Duodenal mucosa (tissue), 2 donors: Measurements from ENCODE around the gene CEP152.

Source experiments
- H3K27ac ChIP-seq: one replicate; pipeline ENCODE4 v1.7.0; 2013; ENCODE audit warnings: low read depth, low read length
- H3K27me3 ChIP-seq, 2 donors: one replicate each; pipeline ENCODE4 v1.7.0; 2013; ENCODE audit warnings: low read length in 2 of 2, control low read depth in 1 of 2; ENCODE audit not compliant: insufficient read depth in 2 of 2, control insufficient read depth in 1 of 2
- H3K36me3 ChIP-seq, 2 donors: one replicate each; pipeline ENCODE4 v1.7.0; 2013; ENCODE audit warnings: low read length in 2 of 2, control low read depth in 1 of 2; ENCODE audit not compliant: insufficient read depth in 2 of 2, control insufficient read depth in 1 of 2
- H3K4me1 ChIP-seq, 2 donors: one replicate each; pipeline ENCODE4 v1.7.0; 2013; ENCODE audit warnings: low read length in 2 of 2, control low read depth in 1 of 2; ENCODE audit not compliant: insufficient read depth in 2 of 2, control insufficient read depth in 1 of 2
- H3K4me3 ChIP-seq, 2 donors: one replicate each; pipeline ENCODE4 v1.7.0; 2013; ENCODE audit warnings: low read length in 2 of 2, low read depth in 1 of 2
- H3K9ac ChIP-seq, 2 donors: one replicate each; pipeline ENCODE4 v1.7.0; 2013; ENCODE audit warnings: low read length in 2 of 2, low read depth in 1 of 2
- H3K9me3 ChIP-seq, 2 donors: one replicate each; pipeline ENCODE4 v1.7.0; 2013; ENCODE audit warnings: low read length in 2 of 2, control low read depth in 1 of 2; ENCODE audit not compliant: control insufficient read depth in 1 of 2

Gene CEP152

DNA sequence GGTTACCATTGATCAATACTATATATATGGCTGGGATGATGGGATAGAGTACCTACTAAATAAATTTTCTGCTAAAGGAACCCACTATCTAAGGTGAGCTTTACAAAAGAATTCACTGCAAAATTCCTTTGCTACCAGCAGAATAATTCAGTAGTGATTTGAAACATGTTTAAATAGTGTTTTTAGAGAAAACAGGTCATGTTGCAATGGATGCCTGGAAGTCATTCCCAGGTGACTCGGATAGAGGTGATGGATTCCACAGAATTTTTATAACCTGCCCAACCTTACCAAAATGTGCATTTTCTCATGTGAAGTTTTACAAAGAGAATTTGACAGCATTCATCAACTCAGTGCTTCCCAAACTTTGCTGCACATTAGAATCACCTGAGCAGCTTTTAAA is 53.2 kb downstream of the CEP152 start:
- peaks cover 2 to 6% of the 10 kb centered on the region in 2 donors for H3K4me1 ChIP-seq
- peaks cover 0 to 15% of the 10 kb centered on the region in 2 donors for H3K36me3 ChIP-seq
- H3K27me3 ChIP-seq, result no peaks in the 10 kb centered on the region
- no peak overlapping the region for H3K9ac ChIP-seq
- no peak overlapping the region for H3K4me3 ChIP-seq
- H3K9me3 ChIP-seq, result no peaks in the 10 kb centered on the region
- H3K27ac ChIP-seq, result no peak overlapping the region

DNA sequence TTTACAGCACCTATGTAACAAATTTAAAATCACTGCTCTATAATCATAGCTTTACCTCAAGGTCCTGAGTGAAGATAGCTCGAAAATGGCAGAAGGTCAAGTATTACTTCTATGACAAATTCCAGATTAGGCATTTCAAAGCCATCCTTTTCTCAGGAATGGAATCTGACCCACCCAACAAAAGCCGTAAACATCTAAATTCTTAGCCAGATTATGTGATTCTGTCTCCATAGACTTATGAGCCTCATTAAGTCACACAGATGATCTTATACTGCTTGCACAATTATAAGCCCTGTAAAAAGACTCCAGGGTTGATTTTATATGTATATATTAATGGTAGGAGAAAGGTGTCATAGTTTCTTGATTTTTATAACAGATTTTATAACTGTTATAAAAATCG is 56.9 kb downstream of the CEP152 start:
- no peak overlapping the region for H3K4me3 ChIP-seq
- peaks cover 0 to 12% of the 10 kb centered on the region in 2 donors for H3K36me3 ChIP-seq
- no peaks in the 10 kb centered on the region for H3K9me3 ChIP-seq
- no peak overlapping the region for H3K9ac ChIP-seq
- H3K27ac ChIP-seq, result no peak overlapping the region
- no peaks in the 10 kb centered on the region for H3K4me1 ChIP-seq
- no peaks in the 10 kb centered on the region for H3K27me3 ChIP-seq

DNA sequence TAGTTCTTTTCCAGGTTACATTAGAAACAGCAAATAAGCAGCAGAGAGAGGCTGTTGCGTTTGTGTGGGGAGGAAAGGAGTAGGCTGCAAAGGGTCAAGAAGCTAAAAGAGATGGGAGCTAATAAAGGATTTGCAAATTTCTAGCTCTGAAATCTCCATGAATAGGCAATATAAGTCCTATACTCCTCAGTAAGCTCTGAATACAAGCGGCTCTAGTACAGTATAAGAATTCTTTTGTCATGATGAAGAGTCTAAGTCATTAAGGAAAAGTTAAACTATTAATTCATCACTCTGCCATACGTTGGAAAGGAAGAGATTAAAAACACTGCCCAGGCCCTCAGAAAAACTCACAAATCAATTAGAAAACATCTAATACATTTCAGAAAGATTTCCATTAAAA is 59.3 kb downstream of the CEP152 start:
- H3K36me3 ChIP-seq, result peaks cover 0 to 13% of the 10 kb centered on the region in 2 donors
- no peak overlapping the region for H3K27ac ChIP-seq
- H3K27me3 ChIP-seq, result no peaks in the 10 kb centered on the region
- no peaks in the 10 kb centered on the region for H3K4me1 ChIP-seq
- H3K9me3 ChIP-seq, result no peaks in the 10 kb centered on the region
- no peak overlapping the region for H3K4me3 ChIP-seq
- no peak overlapping the region for H3K9ac ChIP-seq

DNA sequence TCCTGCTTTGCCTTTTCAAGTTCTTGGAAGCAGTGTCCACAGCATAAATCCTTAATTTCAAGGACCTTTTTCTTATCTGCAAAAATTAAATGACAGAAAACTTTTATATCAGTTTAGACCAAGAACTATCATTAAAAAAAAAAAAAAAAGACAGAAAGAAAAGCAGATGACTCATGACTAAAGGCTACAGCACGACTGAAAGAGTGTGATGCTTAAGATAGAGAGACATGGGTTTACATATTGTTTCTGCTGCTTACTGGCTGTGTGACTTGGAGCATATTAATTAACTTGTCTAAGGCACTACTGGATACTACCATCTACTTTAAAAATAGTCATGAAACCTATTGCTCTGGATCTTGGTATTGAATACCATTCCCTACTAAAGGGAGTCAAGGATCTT is 62.3 kb downstream of the CEP152 start:
- Histone ChIP-seq H3K4me1 (no peaks in the 10 kb centered on the region), H3K9me3 (no peaks in the 10 kb centered on the region), H3K36me3 (peaks cover 0 to 6% of the 10 kb centered on the region in 2 donors), H3K27ac (no peak overlapping the region), H3K9ac (no peak overlapping the region), H3K4me3 (no peak overlapping the region), H3K27me3 (no peaks in the 10 kb centered on the region)

DNA sequence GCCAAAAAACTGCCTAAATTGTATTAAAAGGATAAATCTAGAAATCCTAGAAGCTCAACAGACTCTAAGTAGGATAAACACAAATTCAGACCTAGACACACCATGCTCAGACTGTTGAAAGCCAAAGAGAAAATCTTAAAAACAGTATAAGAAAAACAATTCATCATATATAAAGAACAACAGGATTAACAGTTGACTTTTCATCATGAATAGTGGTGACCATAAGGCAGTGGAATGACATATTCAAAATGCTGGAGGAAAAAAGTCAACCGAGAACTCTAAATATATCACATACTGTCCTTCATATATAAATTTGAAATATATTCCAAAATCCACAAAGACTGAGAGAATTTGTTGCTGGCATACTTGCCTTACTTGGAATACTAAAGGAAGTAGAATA is 77.3 kb downstream of the CEP152 start:
- Histone ChIP-seq H3K4me1 (no peaks in the 10 kb centered on the region), H3K9ac (no peak overlapping the region), H3K27me3 (no peaks in the 10 kb centered on the region), H3K9me3 (peaks cover 1 to 6% of the 10 kb centered on the region in 2 donors), H3K4me3 (no peak overlapping the region), H3K36me3 (peaks cover 5 to 6% of the 10 kb centered on the region in 2 donors), H3K27ac (no peak overlapping the region)

DNA sequence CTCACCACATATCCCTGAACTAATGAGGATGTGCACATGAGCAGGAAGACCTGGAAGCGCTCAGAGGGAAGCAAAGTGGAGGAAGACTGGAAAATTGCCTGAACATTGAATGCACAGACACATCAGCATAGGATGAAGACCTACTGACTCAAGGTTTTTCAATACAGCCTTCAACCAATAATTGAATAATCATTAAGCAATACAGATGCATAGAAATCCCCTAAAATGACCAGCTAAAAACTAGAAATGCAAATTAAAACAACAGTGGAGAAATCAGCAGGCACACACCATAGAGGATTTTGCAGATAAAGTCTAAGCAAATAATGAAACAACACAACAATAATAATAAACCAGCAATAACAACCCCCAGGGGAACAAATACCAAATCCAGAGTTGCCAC is 80.4 kb downstream of the CEP152 start:
- Histone ChIP-seq H3K27me3 (no peaks in the 10 kb centered on the region), H3K9me3 (peaks cover 1 to 6% of the 10 kb centered on the region in 2 donors), H3K4me3 (no peak overlapping the region), H3K4me1 (no peaks in the 10 kb centered on the region), H3K36me3 (no peaks in the 10 kb centered on the region), H3K9ac (no peak overlapping the region), H3K27ac (no peak overlapping the region)

DNA sequence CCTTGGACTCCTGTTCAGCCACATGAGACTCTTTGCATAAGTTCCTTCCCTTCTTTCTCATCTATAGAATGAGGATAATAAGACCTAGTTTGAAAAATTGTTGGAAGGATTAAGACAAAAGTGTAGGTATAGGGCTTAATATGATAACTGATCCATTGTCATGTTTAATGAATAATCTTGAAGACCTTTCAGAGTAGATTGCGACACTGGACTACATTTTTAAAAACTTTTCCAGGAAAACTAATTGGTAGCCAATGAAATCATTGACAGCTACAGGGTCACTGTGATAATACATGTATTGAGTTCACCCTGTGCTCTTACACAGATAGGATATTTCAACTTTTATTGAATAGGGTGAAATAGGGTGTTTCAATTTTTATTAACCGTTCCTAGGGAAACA is 86.9 kb downstream of the CEP152 start:
- no peak overlapping the region for H3K27ac ChIP-seq

DNA sequence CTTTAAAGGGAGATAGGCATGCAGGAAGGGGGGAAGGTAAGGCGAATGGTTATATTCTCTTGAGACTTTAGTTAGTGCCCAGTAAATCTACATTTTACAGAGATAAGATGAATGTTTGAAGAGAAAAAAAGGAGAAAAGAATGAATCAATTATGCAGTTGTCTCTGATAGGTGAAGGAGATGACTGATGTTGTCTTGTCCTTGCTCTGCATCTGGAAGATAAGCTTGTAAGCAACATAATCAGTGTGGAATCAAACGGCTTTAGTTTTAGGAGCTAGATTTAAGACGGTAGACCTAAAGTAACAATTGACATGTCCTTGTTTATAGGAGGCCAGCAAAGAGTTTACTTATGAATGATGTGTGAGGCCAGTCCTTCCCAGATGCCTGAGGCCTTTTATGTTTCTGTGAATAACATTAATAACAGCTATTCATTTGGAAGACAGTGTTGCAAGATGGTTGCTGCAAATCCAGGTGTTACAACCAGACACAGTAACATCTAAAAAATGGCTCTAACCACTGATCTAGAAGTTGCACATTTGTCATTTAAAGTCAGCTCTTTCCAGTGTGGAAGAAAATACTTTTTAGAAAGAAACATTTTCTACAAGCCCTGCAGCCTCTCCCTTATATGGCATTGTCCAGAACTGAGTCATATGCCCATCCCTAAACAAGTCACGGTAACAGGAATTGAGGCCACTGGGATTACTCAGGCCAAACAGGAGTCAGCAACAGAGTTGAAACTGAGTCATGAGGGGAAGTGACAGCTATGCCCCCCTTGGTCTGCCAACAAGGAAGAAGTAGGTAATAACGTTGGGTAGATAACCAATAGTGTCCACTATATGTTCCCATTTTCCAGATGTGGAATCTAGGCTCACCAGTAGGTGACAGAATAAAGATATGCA is 87.9 kb downstream of the CEP152 start:
- Histone ChIP-seq H3K4me3 (no peak overlapping the region), H3K27ac (no peak overlapping the region), H3K4me1 (no peaks in the 10 kb centered on the region), H3K9ac (no peak overlapping the region), H3K9me3 (no peaks in the 10 kb centered on the region), H3K36me3 (no peaks in the 10 kb centered on the region), H3K27me3 (no peaks in the 10 kb centered on the region)

More for the DNA sequence above, 86.9 kb downstream of the CEP152 start:
- Histone ChIP-seq H3K36me3 (no peaks in the 10 kb centered on the region), H3K9ac (no peak overlapping the region), H3K4me1 (no peaks in the 10 kb centered on the region), H3K9me3 (no peaks in the 10 kb centered on the region), H3K4me3 (no peak overlapping the region), H3K27me3 (no peaks in the 10 kb centered on the region)

DNA sequence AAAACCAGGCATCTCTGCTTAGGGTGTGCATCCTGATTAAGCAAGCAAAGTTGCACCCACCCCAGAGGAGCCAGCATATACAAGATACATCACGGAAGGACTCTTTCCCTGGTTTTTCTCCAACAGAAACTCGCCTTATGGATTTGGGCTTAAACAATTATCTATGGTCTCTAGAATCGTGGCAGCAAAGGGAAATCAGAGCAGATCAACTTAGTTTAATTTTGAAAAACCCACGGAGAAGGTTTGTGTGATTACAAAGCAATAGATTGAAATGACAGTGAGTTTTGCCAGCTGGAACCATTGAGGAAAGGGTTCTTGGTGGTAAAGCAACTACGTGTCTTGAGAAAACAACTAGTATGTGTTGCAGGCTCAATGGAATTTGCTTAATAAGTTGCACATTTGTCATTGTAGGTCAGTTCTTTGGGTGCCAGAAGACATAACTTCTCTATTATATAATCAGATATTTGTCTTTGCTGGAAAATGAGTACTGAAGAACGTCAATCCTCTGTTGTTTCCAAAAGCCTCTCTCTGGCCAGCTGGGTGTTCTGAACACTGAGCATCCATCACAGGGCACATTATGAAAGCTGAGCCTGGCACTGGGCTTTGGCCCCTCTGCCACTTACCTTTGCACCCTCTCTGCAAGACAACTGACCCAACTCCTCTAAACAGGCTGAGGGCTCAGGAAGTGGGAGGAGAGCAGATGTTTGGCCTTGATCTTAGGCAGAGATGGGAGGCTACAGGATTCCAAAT is 89.6 kb downstream of the CEP152 start:
- Histone ChIP-seq H3K4me3 (no peak overlapping the region), H3K27ac (no peak overlapping the region), H3K36me3 (no peaks in the 10 kb centered on the region), H3K4me1 (no peaks in the 10 kb centered on the region), H3K9ac (no peak overlapping the region), H3K9me3 (peaks cover 2 to 7% of the 10 kb centered on the region in 2 donors), H3K27me3 (no peaks in the 10 kb centered on the region)

DNA sequence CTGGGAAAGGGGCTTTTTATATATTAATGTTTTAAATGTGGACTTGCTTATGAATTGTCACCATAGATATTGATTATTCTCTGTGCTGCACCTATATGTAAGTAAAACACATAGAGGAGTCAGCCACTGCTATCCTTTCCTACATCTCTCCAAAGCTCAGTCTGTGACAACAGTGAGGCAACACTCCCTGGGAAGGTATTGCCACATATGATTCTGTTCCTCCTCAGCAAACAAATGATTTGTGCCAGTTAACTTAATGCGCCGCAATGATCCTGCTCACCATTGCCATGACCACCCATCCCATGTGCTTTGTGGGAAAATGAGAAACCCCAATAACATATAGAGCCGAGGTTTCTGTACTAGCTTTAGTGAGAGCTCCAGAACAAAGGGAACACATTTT is 90.2 kb downstream of the CEP152 start:
- Histone ChIP-seq H3K36me3 (no peaks in the 10 kb centered on the region), H3K27ac (no peak overlapping the region), H3K4me1 (no peaks in the 10 kb centered on the region), H3K27me3 (no peaks in the 10 kb centered on the region), H3K9me3 (peaks cover 6 to 13% of the 10 kb centered on the region in 2 donors), H3K9ac (no peak overlapping the region), H3K4me3 (no peak overlapping the region)
